ENCODE measurements around the gene HES1. TPM values are rescaled to one million over a fixed set of nuclear protein-coding genes. Genes with fewer than 3 reads are reported as not detected.
"Not testable (repeated sequence)": the region's sequence is repeated elsewhere in the genome, so short reads cannot be mapped to it uniquely, and the experiment has no call there.

HES1 gene
- total RNA-seq, 2 donors from 2014 or later: 0.58 to 4.0 TPM

- Mint-ChIP-seq H3K36me3 (ENCODE audit: low read depth) (no peaks in the 10 kb centered on the region), H3K27ac (no peak overlapping the region), H3K4me3 (peak overlapping the region; percentile 86), H3K4me1 (peaks cover 22% of the 10 kb centered on the region), H3K9me3 (no peaks in the 10 kb centered on the region), H3K27me3 (peaks cover 30% of the 10 kb centered on the region)
- peak; percentile 20 for ATAC-seq (replicated peaks)
Observed at GRCh38 chr3:194137506-194138474, 1.8 kb downstream of the HES1 start.

DNA sequence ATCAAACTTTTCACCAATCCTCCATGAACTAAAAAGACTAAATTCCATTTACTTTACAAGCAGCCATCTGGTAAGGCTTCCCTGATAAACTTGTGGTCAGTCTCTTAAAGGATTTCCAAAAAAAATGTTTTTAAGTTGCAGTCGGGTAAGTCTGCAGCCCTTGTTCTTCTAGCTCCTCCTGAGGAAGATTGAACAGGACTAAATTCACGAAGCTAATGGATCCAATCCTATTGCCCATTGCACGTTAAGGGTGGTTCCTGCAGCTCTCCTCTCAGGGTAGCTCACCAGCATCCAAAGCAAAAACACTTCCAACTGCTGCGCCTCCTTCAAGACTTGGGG is 2.8 kb downstream of the HES1 start:
- H3K9me3 Mint-ChIP-seq: no peaks in the 10 kb centered on the region

GRCh38 chr3:194139071-194139813 is 3.3 kb downstream of the HES1 start:
- H3K4me1 Mint-ChIP-seq: peaks cover 16% of the 10 kb centered on the region

More for the DNA sequence above, 2.8 kb downstream of the HES1 start:
- H3K27ac Mint-ChIP-seq: no peak overlapping the region
- no peak overlapping the region for H3K4me3 Mint-ChIP-seq
- H3K4me1 Mint-ChIP-seq: peaks cover 17% of the 10 kb centered on the region
- no peaks in the 10 kb centered on the region for H3K36me3 Mint-ChIP-seq (ENCODE audit: low read depth)
- peaks cover 22% of the 10 kb centered on the region for H3K27me3 Mint-ChIP-seq
- no peak for ATAC-seq (replicated peaks)

GRCh38 chr3:194139814-194140391 is 4.0 kb downstream of the HES1 start:
- no peak for ATAC-seq (replicated peaks)
- H3K9me3 Mint-ChIP-seq: no peaks in the 10 kb centered on the region
- peaks cover 25% of the 10 kb centered on the region for H3K27me3 Mint-ChIP-seq
- H3K27ac Mint-ChIP-seq: no peak overlapping the region
- H3K4me1 Mint-ChIP-seq: peaks cover 16% of the 10 kb centered on the region
- H3K36me3 Mint-ChIP-seq (ENCODE audit: low read depth): no peaks in the 10 kb centered on the region
- peak overlapping the region; percentile 39 for H3K4me3 Mint-ChIP-seq

More at GRCh38 chr3:194139071-194139813, 3.3 kb downstream of the HES1 start:
- H3K36me3 Mint-ChIP-seq (ENCODE audit: low read depth): no peaks in the 10 kb centered on the region
- ATAC-seq (replicated peaks): no peak
- no peak overlapping the region for H3K4me3 Mint-ChIP-seq
- peaks cover 21% of the 10 kb centered on the region for H3K27me3 Mint-ChIP-seq
- H3K9me3 Mint-ChIP-seq: no peaks in the 10 kb centered on the region
- H3K27ac Mint-ChIP-seq: no peak overlapping the region

DNA sequence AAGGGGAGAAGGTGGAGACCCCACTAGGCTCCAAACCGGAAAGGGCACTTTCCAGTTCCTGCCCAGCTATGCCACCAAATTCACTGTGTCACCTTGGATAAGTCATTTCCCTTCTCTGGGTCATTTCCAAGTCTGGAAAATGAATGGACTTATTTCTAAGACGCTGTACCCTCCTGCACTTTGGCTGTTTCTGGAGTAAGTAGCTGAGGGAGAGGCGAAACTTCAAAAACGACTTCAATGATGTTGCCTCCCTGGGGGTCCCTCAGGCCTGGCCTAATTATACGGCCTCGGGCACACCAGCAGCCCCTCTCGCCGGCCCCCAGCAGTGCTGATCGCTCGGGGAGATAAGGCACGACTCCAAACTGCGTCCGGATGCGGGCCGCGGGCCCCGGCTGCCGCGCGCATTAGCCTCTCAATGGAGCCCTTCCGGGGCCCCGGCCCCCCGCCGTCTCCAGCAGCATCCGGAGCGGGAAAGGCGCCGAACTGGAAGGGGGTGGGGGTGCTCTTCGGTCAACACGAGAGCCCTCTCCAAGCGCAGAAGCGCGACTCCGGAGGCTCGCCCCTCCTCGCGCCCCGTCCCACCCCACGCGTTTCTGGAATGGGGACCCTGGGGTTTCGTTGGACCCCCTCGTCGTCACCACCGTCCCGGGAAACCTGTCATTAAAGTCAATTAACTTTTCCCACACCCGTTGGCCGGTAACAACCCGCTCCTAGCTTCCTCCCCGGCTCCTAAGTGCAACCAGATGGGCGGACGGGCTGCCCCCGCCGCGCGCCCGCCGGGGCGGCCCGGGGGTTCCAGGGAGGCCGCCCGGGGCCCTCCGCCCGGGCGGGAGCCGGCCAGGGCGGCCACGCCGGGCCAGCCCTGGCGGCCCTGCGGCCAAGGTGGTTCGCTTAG is 4.8 kb downstream of the HES1 start:
- H3K36me3 Mint-ChIP-seq (ENCODE audit: low read depth): no peaks in the 10 kb centered on the region
- peaks cover 14% of the 10 kb centered on the region for H3K4me1 Mint-ChIP-seq
- H3K27ac Mint-ChIP-seq: no peak overlapping the region
- H3K27me3 Mint-ChIP-seq: peaks cover 25% of the 10 kb centered on the region
- peak overlapping the region; percentile 39 for H3K4me3 Mint-ChIP-seq
- no peak for ATAC-seq (replicated peaks)
- H3K9me3 Mint-ChIP-seq: no peaks in the 10 kb centered on the region

GRCh38 chr3:194141415-194142155 is 5.6 kb downstream of the HES1 start:
- Mint-ChIP-seq H3K27ac (peak overlapping the region; percentile 91), H3K27me3 (peaks cover 22% of the 10 kb centered on the region), H3K9me3 (no peaks in the 10 kb centered on the region), H3K4me3 (peak overlapping the region; percentile 70), H3K4me1 (peaks cover 13% of the 10 kb centered on the region), H3K36me3 (ENCODE audit: low read depth) (no peaks in the 10 kb centered on the region)
- peak; percentile 75 for ATAC-seq (replicated peaks)

DNA sequence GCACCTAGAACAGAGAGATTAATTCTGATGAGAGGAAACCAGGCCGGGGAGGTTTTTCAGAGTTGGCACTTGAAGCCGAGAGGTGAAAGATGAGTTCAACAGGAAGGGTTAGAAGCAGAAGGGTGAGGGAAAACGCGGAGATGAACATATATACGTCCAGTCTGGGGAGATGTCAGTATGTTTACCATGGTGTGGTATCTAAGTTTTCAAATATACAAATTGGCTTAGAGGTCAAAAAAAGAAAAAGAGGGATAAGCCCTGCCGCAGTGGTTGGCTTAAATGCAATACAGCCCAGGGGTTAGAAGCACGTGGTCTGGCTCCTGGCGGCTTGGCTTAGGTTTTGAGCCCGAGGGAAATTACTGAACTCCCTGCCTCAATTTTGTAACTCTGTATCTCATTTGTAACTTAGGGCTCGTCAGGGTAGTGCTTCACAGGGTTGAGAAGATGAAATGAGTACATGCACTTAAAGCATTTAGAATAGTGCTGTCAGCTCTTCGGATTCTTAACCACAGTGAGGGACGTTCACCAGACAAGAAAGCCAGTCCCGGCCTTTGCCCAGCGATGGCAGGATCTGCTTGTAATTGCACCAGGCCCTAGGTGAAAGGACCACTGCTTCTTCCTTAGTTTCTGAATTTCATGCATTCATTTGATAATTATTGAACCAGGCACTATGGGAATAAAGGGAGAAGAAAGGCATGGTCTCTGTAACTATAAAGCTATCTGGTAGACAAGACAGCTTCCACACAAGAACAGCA is 6.4 kb downstream of the HES1 start:
- Mint-ChIP-seq H3K4me3 (peak overlapping the region; percentile 70), H3K27ac (peak overlapping the region; percentile 91), H3K27me3 (peaks cover 17% of the 10 kb centered on the region), H3K9me3 (no peaks in the 10 kb centered on the region), H3K36me3 (ENCODE audit: low read depth) (no peaks in the 10 kb centered on the region), H3K4me1 (peaks cover 7% of the 10 kb centered on the region)
- no peak for ATAC-seq (replicated peaks)

- Mint-ChIP-seq H3K4me1 (peaks cover 5% of the 10 kb centered on the region), H3K9me3 (no peaks in the 10 kb centered on the region), H3K27ac (no peak overlapping the region), H3K4me3 (no peak overlapping the region), H3K27me3 (peaks cover 4% of the 10 kb centered on the region), H3K36me3 (ENCODE audit: low read depth) (no peaks in the 10 kb centered on the region)
- no peak for ATAC-seq (replicated peaks)
Observed at GRCh38 chr3:194145702-194146101, 9.8 kb downstream of the HES1 start.

- Mint-ChIP-seq H3K36me3 (ENCODE audit: low read depth) (no peaks in the 10 kb centered on the region), H3K27ac (no peak overlapping the region), H3K27me3 (peaks cover 7% of the 10 kb centered on the region), H3K4me1 (no peaks in the 10 kb centered on the region), H3K9me3 (no peaks in the 10 kb centered on the region), H3K4me3 (no peak overlapping the region)
- ATAC-seq (replicated peaks): no peak
Observed at GRCh38 chr3:194147679-194148078, 11.7 kb downstream of the HES1 start.

DNA sequence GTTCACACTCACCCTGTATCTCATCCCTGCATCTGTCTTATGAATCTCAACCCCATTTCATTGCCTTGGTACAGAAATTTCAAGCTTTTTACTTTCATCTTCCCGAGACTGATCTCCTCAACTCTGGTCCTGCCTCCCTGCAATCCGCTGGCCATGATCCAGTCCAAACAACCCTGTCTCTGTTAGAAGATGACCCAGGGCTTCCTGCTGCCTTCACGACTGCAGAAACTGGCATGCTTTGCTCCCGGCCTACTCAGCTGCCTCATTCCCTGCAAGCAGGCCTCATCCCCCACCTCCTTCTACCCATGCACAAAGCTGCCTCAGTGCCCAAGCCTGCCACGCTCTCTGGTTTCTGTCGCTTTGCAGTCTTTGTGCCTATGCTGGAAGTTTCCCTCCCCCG is 12.4 kb downstream of the HES1 start:
- Mint-ChIP-seq H3K4me3 (no peak overlapping the region), H3K36me3 (ENCODE audit: low read depth) (no peaks in the 10 kb centered on the region), H3K27ac (no peak overlapping the region), H3K9me3 (no peaks in the 10 kb centered on the region), H3K27me3 (peaks cover 12% of the 10 kb centered on the region), H3K4me1 (no peaks in the 10 kb centered on the region)
- no peak for ATAC-seq (replicated peaks)

DNA sequence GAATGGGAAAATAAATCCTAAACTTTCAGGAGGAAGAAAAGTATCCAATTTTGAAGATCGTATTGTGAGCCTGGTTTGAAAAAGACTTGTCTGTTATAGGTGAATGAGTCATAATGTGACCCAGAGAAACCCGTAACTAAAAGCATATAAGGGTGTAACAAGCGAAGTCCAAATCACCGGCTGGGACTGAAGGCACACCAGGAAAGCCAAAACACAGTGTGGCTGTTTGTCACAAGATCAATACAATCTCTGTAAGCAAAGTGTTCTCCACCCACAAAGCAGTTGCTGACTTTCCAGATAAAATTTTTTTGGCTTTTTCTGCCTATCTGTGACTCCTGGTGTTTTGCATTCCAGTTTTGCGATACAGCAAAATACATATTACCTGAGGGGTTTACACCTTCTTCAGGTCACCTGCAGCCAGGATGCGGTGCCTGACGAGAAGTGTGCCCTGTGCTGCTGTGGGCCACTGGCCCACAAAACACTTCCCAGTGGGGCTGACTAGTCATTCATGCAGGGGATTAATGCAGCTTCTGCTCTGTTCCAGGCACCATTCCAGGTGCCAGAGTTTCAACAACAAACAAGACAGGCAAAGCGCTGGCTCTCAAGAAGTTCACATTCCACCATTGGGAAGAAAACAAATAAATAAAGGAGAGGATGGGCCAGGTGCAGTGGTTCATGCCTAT is 14.4 kb downstream of the HES1 start:
- H3K4me1 Mint-ChIP-seq: no peaks in the 10 kb centered on the region
- no peak overlapping the region for H3K4me3 Mint-ChIP-seq
- no peak for ATAC-seq (replicated peaks)
- peaks cover 23% of the 10 kb centered on the region for H3K27me3 Mint-ChIP-seq
- no peaks in the 10 kb centered on the region for H3K36me3 Mint-ChIP-seq (ENCODE audit: low read depth)
- H3K9me3 Mint-ChIP-seq: peaks cover 4% of the 10 kb centered on the region
- H3K27ac Mint-ChIP-seq: no peak overlapping the region

GRCh38 chr3:194150935-194151302 is 15.0 kb downstream of the HES1 start:
- peaks cover 23% of the 10 kb centered on the region for H3K27me3 Mint-ChIP-seq
- not testable (repeated sequence) for H3K36me3 Mint-ChIP-seq (ENCODE audit: low read depth); H3K4me3 Mint-ChIP-seq; ATAC-seq (replicated peaks); H3K9me3 Mint-ChIP-seq; H3K4me1 Mint-ChIP-seq; H3K27ac Mint-ChIP-seq

Measured in activated T-helper 17 cell treated with anti-CD3 and anti-CD28 coated beads, Interleukin-2, amount 50 U/mL, for 72 hours (primary cell).